HG03520 (cell line): ENCODE results near the gene CSF2RB.
"Not testable (repeated sequence)": the region's sequence is repeated elsewhere in the genome, so short reads cannot be mapped to it uniquely, and the experiment has no call there.

Experiments
- ATAC-seq: cut with Tn5 transposase; IDR thresholded peaks from one replicate; pipeline ENCODE4 v1.9.1; 2021; ENCODE audit warnings: mild to moderate bottlenecking, moderate library complexity; ENCODE audit not compliant: unreplicated experiment

Gene CSF2RB

GRCh38 chr22:36961626-36962025 lies 48.2 kb downstream of the CSF2RB start:
- no peak for ATAC-seq

- ATAC-seq, result no peak
These were observed 49.9 kb downstream of the CSF2RB start for GRCh38 chr22:36963302-36963701.

DNA sequence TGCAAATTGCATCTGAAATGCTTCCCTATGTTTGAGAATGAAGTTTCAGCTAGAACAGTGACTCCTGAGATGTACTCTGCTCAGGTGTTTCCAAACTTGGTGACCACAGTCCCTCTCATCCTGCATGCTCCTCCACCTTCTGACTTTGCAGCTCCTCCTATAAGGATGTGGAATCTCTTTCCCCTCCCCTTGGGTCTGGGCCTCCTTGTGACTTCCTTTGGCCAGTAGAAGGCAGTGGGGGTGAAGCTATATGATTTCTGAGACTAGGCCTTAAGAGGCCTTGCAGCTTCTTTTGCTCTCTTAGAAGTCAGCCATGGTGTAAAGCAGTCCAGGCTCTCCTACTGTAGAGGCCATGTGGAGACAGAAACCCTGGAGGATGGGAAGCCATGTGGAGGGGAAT lies 50.7 kb downstream of the CSF2RB start:
- no peak for ATAC-seq

- no peak for ATAC-seq
These were observed 52.3 kb downstream of the CSF2RB start for GRCh38 chr22:36965696-36966095.

DNA sequence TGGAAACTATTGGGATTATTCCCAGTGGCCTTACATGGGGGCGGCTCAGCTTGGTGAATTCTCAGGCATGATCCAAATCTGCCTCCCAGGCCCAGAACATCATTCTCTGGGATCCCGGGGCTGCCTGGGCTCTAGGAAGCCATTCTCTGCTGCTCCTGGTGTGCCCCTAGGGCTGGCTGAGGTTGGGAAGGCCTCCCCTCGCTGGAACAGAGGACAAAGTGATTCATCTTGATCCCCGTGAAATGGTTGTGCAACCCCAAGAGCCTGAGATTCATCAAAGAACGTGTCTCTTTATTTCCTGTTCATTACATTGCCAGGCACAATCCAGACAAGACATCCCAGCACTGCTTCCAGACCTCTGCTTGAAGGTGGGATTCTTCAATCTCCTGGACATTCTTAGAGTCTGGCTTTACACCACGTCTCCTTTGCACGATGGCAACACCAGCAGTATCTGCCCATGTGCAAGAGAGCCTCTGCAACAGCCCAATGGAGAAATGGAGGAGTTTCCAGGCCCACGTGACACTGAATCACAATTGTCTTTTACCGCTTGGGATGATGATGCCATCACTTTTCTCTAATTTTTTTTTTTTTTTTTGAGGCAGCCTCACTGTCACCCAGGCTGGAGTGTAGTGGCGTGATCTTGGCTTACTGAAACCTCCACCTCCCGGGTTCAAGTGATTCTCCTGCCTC lies 53.6 kb downstream of the CSF2RB start:
- ATAC-seq, result no peak

DNA sequence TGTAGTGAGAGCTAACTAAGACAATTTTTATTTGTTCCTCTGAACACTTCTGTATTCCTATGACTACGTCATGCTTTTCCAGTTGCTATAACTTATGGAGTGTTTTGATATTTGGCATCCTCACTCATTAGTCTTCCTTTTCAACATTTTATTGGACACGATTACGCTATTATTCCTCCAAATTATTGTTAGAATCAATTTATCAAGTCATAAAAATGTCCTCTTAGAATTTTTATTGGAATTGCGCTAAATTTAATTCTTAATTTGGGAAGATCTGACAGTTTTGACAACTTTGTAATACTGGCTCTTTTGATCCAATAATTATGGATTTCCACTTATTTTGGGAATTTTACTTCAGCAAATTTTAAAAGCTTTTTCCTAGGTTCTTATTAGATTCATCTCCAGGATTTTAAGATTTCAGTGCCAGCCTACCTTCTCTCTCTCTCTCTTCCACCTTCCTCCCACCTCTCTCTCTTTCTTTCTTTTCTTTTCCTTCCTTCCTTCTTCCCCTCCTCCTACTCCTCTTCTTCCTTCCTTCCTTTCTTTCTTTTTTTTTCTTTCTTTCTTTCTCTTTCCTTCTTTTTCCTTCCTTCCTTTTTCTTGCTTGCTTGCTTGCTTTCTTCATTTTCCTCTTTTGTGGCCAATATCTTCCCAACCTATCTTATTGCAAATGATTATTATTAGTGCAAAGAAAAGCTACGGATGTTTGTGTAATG lies 55.0 kb downstream of the CSF2RB start:
- ATAC-seq, result no peak

DNA sequence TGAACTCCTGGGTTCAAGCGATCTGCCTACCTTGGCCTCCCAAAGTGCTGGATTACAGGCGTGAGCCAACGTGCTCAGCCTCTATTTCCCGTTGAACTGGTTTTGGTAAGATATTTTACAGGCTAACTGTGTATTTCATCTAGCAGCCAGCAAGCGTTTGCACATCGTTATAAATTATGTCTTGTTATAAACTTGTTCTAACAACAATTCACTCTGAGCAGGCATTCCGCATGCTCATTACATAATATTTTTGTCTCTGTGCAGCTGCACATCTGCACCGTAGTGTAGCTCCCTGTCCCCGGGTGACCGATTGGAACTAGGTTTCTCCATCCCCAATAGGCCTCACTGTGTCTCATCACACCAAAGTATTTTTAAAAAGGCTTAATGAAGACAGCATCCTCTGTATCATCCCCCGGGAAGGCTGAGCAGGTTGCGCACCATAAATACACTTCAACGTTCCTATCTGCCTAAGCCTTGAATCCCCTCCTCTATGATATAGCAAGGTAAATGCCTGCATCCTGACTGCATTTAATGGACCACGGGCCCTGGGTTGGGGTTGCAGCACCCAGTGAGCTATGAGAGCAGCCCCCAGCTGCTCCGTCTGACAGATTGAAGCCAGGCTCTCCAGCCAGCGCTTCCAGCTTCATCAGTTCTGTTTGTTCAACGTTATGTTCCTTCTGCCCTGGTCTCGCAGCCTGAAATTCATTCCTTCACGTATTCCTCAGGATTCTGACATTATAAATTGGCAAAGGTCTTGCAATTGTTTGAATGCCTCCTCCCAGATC lies 58.1 kb downstream of the CSF2RB start:
- ATAC-seq, result no peak

GRCh38 chr22:36976606-36977005 lies 63.2 kb downstream of the CSF2RB start:
- ATAC-seq, result no peak

DNA sequence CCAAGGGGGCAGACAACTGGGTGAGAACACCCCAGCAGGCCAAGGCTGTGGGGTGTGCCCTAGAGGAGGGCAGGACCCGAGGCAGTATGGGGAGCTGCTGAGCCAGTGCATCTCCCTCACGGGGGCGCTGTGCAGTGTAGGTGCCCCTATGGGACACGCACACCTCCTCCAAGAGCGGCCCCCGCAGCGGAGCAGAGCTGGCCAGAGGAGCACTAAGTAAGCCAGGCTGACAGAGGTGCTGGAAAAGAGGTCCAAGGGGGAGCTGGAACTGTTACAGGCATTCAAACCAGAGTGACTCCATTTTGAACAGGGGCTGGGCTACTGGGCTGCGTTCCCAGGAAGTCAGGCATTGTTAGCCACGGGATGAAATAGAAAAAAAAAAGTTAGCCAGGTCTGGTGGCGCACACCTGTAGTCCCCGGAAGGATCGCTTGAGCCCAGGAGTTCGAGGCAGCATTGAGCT lies 64.0 kb downstream of the CSF2RB start:
- ATAC-seq, result no peak

DNA sequence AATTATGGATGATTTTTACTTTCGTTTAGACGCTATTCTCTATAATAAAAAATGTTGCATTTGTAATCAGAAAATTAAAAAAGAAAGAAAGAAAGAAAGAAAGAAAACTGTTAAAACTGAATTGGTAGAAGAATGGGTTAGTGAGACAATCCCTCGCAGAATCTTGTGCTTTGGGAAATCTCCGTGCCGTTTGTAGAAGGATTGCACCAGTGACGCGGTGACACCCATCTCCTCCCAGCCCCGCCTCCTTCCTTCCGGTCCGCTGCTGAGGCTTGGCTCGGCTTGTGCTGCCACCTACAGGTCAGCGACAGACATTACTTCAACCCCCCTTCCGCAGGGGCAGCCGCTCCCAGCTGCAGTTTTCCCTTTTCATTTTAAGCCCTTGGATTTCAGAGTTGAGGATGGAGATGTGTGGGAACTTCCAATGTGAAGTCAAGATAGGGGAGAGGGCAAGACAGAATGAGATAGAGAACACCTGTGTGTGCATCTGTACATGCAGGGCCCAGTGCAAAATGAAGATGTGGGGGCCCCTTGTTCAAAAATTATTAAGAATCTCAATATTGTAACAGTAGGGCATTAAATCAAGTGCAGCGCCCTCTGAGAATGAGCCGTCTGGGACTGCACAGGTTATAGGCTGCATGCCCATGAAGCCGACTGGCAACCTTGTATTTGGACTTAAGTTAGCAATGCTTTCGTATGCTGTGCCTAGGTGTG lies 64.7 kb downstream of the CSF2RB start:
- ATAC-seq, result peak; percentile 65

DNA sequence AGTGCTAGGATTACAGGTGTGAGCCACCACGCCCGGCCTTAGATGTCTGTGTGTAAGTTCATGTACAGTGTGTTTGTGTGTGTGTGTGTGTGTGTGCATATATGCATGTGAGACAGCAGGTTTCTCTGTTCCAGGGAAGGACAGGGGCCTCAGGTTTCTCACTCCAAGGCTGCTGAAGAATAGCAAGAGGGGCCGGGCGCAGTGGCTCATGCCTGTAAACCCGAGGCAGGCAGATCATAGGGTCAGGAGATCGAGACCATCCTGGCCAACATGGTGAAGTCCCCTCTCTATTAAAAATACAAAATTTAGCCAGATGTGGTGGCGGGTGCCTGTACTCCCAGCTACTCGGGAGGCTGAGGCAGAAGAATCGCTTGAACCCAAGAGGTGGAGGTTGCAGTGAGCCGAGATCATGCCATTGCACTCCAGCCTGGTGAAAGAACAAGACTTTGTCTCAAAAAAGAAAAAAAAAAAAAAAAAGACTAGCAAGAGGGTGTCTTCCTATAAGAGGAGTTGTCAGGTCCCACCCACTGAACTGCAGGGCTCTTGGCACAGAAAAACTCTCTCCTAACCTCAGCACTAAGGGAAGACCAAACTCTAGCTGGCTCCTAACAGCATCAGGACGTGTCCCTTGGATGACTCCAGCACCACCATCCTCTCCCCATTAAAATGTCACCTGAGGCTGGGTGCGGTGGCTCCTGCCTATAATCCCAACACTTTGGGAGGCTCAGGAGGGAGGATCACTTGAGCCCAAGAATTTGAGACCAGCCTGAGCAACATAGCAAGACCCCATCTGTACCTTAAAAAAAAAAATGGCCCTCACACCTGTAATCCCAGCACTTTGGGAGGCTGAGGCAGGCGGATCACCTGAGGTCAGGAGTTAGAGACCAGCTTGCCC lies 65.8 kb downstream of the CSF2RB start:
- no peak for ATAC-seq

DNA sequence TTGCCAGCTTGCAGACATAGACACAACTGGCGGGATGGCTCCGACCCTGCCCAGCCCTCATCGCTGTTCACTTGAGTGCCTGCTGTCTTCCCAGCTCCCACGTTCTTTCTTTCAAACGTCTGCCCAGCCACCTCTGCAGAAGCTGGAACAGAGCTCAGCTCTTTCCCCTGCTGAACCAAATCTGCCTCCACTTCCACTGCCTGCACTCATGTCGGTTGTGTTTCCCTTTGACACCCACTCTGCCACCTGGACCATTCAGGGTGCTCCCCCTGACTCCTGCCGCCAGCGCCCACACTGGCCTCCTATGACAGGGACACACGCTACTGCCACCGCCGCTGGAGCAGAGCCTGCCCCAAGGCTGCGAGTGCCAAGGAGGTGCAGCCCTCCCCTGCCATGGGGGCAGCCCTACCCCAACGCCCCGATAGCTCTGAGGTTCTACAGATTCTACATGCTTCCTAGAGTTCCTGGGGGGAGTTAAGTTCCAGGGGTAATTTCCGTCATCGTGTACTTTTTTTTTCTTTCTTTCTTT lies 67.9 kb downstream of the CSF2RB start:
- no peak for ATAC-seq

DNA sequence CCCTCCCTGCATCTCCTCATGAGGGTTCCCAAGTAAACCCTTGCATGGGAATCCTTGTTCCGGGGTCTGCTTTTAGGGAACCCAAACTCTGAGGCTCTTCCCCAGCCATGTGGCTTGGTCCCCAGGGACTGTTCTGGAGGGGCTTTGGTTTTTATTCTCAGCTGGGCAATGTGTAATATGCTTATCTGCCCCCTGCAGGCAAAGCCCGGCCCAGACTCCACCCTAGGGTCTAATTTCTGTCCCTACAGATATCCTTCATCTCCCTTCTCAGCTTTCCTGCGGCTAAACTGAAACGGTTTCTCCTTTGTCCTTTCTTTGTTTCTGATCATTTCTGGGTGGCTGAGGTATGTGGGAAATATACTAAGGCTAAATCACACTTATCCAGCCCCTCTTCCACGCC lies 68.7 kb downstream of the CSF2RB start:
- no peak for ATAC-seq

DNA sequence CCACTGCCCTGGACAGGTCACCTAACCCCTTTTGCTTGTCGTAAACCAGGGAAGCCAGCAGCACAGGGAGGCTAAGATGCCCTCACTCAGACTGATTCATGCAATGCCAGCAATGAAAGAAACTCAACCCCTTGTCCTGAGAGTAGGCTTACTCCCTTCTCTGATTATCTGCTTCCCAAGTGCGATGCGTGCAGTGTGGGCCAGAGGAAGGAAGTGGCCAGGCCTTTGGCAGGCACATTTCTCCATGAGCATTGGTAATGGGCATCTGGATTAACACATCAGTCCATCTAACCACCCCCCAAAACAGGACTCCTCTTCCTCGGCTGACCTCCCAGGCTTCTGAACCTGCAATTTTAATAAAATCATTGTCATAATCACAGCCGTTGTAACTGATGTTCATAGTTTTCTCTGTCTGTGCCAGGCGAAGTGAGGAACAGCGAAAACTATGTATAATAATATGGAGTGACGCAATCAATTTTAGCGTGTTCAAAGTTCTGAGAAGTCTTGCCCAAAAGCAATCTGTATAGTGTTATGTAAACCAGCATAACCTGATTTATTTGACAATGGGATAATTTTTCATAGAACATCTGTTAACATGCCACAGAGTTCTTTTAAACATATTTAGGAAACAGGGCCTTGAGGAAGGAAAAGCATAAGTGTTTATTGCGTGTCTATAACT lies 71.9 kb downstream of the CSF2RB start:
- ATAC-seq, result no peak

GRCh38 chr22:36986242-36986821 lies 72.9 kb downstream of the CSF2RB start:
- ATAC-seq, result no peak

DNA sequence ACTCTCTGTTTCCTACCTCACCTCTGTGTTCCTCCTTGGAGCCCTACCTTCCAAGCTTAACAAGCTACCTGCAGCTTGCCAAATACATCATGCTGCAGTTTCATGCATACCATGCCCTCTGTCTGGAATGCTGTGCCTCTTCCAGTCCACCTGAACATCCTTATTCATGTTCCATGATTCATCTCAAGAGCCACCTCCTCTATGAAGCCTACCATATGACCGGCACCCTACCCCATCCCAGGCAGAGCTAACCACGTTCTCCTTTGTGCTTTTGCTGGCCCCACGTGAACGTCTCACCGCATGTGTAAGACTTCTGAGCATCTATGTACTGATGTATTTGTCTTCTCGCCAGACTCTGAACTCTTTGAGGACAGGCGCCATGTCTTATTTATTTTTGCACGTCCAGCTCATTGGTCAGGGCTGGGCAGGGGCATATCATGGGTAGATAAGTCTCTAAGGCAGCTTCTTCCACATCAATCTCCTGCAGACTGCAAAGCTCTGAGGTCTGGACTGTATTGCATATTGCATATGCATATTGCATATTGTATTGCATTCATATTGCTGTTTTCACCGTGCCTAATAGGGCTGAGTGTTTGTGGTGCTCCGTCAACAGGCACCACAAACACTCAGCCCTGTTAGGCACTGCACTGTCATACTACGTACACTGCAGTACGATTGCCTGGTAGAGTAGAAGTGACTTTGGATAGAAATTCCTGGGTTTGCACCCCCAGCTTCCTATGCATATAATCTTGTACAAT lies 74.8 kb downstream of the CSF2RB start:
- ATAC-seq, result no peak

GRCh38 chr22:36989012-36989411 lies 75.6 kb downstream of the CSF2RB start:
- ATAC-seq, result not testable (repeated sequence)
